Prostate gland (tissue), 2 donors: ENCODE measurements around the gene PLSCR3.

Experiments
- CTCF ChIP-seq, 4 experiments: fragments of 200-600 bp in 2 of 4; fragments of 450-650 bp in 2 of 4; sonication (generic) in 2 of 4; IDR thresholded peaks; 1 replicate in 3 of 4; 2 replicates in 1 of 4; pipeline ENCODE4 v1.5.1; 2016 to 2019; ENCODE audit warnings: antibody characterized with exemption in 4 of 4, mild to moderate bottlenecking in 2 of 4, moderate library complexity in 2 of 4
- POLR2A ChIP-seq: fragments of 450-650 bp; IDR thresholded peaks from one replicate; pipeline ENCODE4 v1.6.1; 2016; ENCODE audit warnings: antibody characterized with exemption, mild to moderate bottlenecking
- POLR2AphosphoS5 ChIP-seq: sonication (generic); formaldehyde crosslinking; IDR thresholded peaks from one replicate; pipeline ENCODE4 v1.6.1; 2017; ENCODE audit warnings: antibody characterized with exemption

- no peak for TF ChIP-seq POLR2AphosphoS5
- no peak for TF ChIP-seq CTCF (IDR thresholded peaks at IDR 0.05)
- TF ChIP-seq POLR2A, result no peak
Observed at GRCh38 chr17:7440834-7441195, 46.5 kb upstream of the PLSCR3 start.
